Measurements from ENCODE around the gene DEFB114.

DNA sequence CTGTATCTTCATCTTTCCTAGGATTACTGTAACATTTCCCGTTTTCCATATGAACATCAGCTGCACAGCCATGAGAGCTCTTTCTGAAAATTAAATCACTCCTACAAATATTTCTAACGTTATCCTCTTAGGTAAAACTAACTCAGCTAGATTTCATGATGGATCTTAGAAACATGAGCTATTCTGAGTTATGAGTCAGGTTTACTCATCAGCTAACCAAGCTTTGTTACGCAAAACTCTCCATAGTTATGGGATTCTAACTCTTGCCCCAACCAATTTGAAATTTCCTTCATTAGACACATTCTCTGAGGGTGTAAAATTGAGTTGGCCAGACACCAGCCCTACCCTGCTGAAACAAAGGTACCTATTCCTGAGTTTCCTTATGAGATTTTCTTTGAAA lies 43.9 kb upstream of the DEFB114 start:
- TF ChIP-seq, protein P1, sequence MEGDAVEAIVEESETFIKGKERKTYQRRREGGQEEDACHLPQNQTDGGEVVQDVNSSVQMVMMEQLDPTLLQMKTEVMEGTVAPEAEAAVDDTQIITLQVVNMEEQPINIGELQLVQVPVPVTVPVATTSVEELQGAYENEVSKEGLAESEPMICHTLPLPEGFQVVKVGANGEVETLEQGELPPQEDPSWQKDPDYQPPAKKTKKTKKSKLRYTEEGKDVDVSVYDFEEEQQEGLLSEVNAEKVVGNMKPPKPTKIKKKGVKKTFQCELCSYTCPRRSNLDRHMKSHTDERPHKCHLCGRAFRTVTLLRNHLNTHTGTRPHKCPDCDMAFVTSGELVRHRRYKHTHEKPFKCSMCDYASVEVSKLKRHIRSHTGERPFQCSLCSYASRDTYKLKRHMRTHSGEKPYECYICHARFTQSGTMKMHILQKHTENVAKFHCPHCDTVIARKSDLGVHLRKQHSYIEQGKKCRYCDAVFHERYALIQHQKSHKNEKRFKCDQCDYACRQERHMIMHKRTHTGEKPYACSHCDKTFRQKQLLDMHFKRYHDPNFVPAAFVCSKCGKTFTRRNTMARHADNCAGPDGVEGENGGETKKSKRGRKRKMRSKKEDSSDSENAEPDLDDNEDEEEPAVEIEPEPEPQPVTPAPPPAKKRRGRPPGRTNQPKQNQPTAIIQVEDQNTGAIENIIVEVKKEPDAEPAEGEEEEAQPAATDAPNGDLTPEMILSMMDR (IDR thresholded peaks at IDR 0.05), result no peak
- no peak for TF ChIP-seq POLR2A (IDR thresholded peaks at IDR 0.05)

All from lower leg skin (tissue), 3 donors.